Ectodermal cell (in vitro differentiated cells): ENCODE results near the gene SLCO2A1.
"Not testable (repeated sequence)": the region's sequence is repeated elsewhere in the genome, so short reads cannot be mapped to it uniquely, and the experiment has no call there.

Source experiments
- H3K27ac ChIP-seq: 2 replicates; pipeline ENCODE4 v1.7.0; 2013; ENCODE audit warnings: mild to moderate bottlenecking, low read depth, low read length; ENCODE audit not compliant: insufficient read depth, poor library complexity, severe bottlenecking
- H3K27me3 ChIP-seq: 2 replicates; pipeline ENCODE4 v1.7.0; 2013; ENCODE audit warnings: mild to moderate bottlenecking, low read length; ENCODE audit not compliant: insufficient read depth, control insufficient read depth, poor library complexity, severe bottlenecking
- H3K36me3 ChIP-seq: one replicate; pipeline ENCODE4 v1.7.0; 2013; ENCODE audit warnings: low read length; ENCODE audit not compliant: control insufficient read depth, insufficient read depth
- H3K4me1 ChIP-seq: one replicate; pipeline ENCODE4 v1.7.0; 2013; ENCODE audit warnings: low read length; ENCODE audit not compliant: control insufficient read depth, insufficient read depth
- H3K4me3 ChIP-seq: 2 replicates; pipeline ENCODE4 v1.7.0; 2013; ENCODE audit warnings: low read depth, low read length, control low read depth; ENCODE audit not compliant: insufficient read depth
- H3K9me3 ChIP-seq: 2 replicates; pipeline ENCODE4 v1.7.0; 2013; ENCODE audit warnings: mild to moderate bottlenecking, low read length, moderate library complexity; ENCODE audit not compliant: control insufficient read depth
- WGBS, 2 experiments: methylation state at CpG; one replicate each; pipeline ENCODE4 v1.1.7; 2013; ENCODE audit warnings: missing lambda C conversion rate in 2 of 2; 5-methylcytosine and 5-hydroxymethylcytosine counted together

The SLCO2A1 gene

GRCh38 chr3:134073583-134073945 lies 43.8 kb upstream of the SLCO2A1 start:
- WGBS, 2 experiments = 92 to 97% methylated on average over 4 of the region's 4 CpGs

GRCh38 chr3:134072881-134073582 lies 43.3 kb upstream of the SLCO2A1 start:
- Histone ChIP-seq H3K4me3 (no peak overlapping the region), H3K4me1 (peaks cover 15% of the 10 kb centered on the region), H3K9me3 (no peaks in the 10 kb centered on the region), H3K27ac (no peak overlapping the region), H3K36me3 (no peaks in the 10 kb centered on the region), H3K27me3 (no peaks in the 10 kb centered on the region)
- 95 to 96% methylated on average over 15 of the region's 15 CpGs for WGBS, 2 experiments

More at GRCh38 chr3:134073583-134073945, 43.8 kb upstream of the SLCO2A1 start:
- Histone ChIP-seq H3K27me3 (no peaks in the 10 kb centered on the region), H3K36me3 (no peaks in the 10 kb centered on the region), H3K27ac (no peak overlapping the region), H3K4me3 (no peak overlapping the region), H3K4me1 (peaks cover 15% of the 10 kb centered on the region), H3K9me3 (no peaks in the 10 kb centered on the region)

- H3K27me3 ChIP-seq, H3K4me3 ChIP-seq, H3K9me3 ChIP-seq, H3K36me3 ChIP-seq, H3K27ac ChIP-seq: not testable (repeated sequence)
- WGBS, 2 experiments = 93 to 94% methylated on average over 25 of the region's 25 CpGs
- peaks cover 17% of the 10 kb centered on the region for H3K4me1 ChIP-seq
Measured at GRCh38 chr3:134070281-134070680, 40.6 kb upstream of the SLCO2A1 start.

- Histone ChIP-seq H3K4me1 (peaks cover 17% of the 10 kb centered on the region), H3K36me3 (no peaks in the 10 kb centered on the region)
- WGBS, 2 experiments = 94 to 95% methylated on average over 7 of the region's 7 CpGs
Measured at GRCh38 chr3:134068429-134068828, 38.7 kb upstream of the SLCO2A1 start.

GRCh38 chr3:134067531-134068161 lies 37.9 kb upstream of the SLCO2A1 start:
- no peaks in the 10 kb centered on the region for H3K27me3 ChIP-seq
- H3K4me3 ChIP-seq = no peak overlapping the region
- WGBS, 2 experiments = 85 to 89% methylated on average over 14 of the region's 14 CpGs
- H3K27ac ChIP-seq = no peak overlapping the region
- H3K4me1 ChIP-seq = peaks cover 17% of the 10 kb centered on the region
- H3K9me3 ChIP-seq = no peaks in the 10 kb centered on the region
- no peaks in the 10 kb centered on the region for H3K36me3 ChIP-seq

More at GRCh38 chr3:134068429-134068828, 38.7 kb upstream of the SLCO2A1 start:
- no peaks in the 10 kb centered on the region for H3K27me3 ChIP-seq
- no peak overlapping the region for H3K4me3 ChIP-seq
- H3K9me3 ChIP-seq = no peaks in the 10 kb centered on the region
- H3K27ac ChIP-seq = no peak overlapping the region

- WGBS, 2 experiments = 81 to 88% methylated on average over 8 of the region's 8 CpGs
- peaks cover 17% of the 10 kb centered on the region for H3K4me1 ChIP-seq
- H3K36me3 ChIP-seq = no peaks in the 10 kb centered on the region
- no peaks in the 10 kb centered on the region for H3K27me3 ChIP-seq
- H3K27ac ChIP-seq = no peak overlapping the region
- no peak overlapping the region for H3K4me3 ChIP-seq
- H3K9me3 ChIP-seq = no peaks in the 10 kb centered on the region
Measured at GRCh38 chr3:134066651-134067530, 37.2 kb upstream of the SLCO2A1 start.

GRCh38 chr3:134066158-134066541 lies 36.4 kb upstream of the SLCO2A1 start:
- 88% methylated on average over 7 of the region's 7 CpGs for WGBS, 2 experiments
- no peaks in the 10 kb centered on the region for H3K36me3 ChIP-seq

GRCh38 chr3:134065252-134066157 lies 35.8 kb upstream of the SLCO2A1 start:
- H3K9me3 ChIP-seq = no peaks in the 10 kb centered on the region
- 83 to 84% methylated on average over 9 of the region's 9 CpGs for WGBS, 2 experiments
- no peak overlapping the region for H3K27ac ChIP-seq
- no peaks in the 10 kb centered on the region for H3K36me3 ChIP-seq
- H3K4me3 ChIP-seq = no peak overlapping the region
- H3K4me1 ChIP-seq = peaks cover 14% of the 10 kb centered on the region
- H3K27me3 ChIP-seq = no peaks in the 10 kb centered on the region

More at GRCh38 chr3:134066158-134066541, 36.4 kb upstream of the SLCO2A1 start:
- Histone ChIP-seq H3K9me3 (no peaks in the 10 kb centered on the region), H3K4me1 (peaks cover 12% of the 10 kb centered on the region), H3K27me3 (no peaks in the 10 kb centered on the region), H3K27ac (no peak overlapping the region), H3K4me3 (no peak overlapping the region)

GRCh38 chr3:134064081-134064480 lies 34.4 kb upstream of the SLCO2A1 start:
- no peaks in the 10 kb centered on the region for H3K9me3 ChIP-seq
- no peak overlapping the region for H3K27ac ChIP-seq
- H3K4me3 ChIP-seq = no peak overlapping the region
- H3K36me3 ChIP-seq = no peaks in the 10 kb centered on the region
- H3K27me3 ChIP-seq = no peaks in the 10 kb centered on the region
- peaks cover 21% of the 10 kb centered on the region for H3K4me1 ChIP-seq
- 93 to 96% methylated on average over 1 to 2 of the region's 2 CpGs for WGBS, 2 experiments
